PFSK-1 (cell line): ENCODE measurements around the gene UBAC2.

ENCODE experiments used
- FOXP2 ChIP-seq: optimal IDR thresholded peaks from 2 replicates; pipeline ENCODE3; 2011; ENCODE audit warnings: borderline replicate concordance, control low read depth, inconsistent platforms; ENCODE audit not compliant: insufficient read depth; ENCODE audit errors: extremely low read length, extremely low read depth
- POLR2AphosphoS5 ChIP-seq: IDR thresholded peaks from 2 replicates; pipeline ENCODE4 v1.6.1; 2012; ENCODE audit warnings: low read depth, mild to moderate bottlenecking, control low read depth, low read length, moderate library complexity
- SIN3A ChIP-seq: IDR thresholded peaks from 2 replicates; pipeline ENCODE4 v1.6.1; 2012; ENCODE audit warnings: mild to moderate bottlenecking, low read length, moderate library complexity, borderline replicate concordance; ENCODE audit not compliant: insufficient read depth
- TAF1 ChIP-seq: IDR thresholded peaks from 2 replicates; pipeline ENCODE4 v1.6.1; 2012; ENCODE audit warnings: low read length, control low read depth, borderline replicate concordance; ENCODE audit not compliant: insufficient read depth
- TF ChIP-seq, protein P1 (sequence below), 2 experiments: IDR thresholded peaks; 2 replicates each; pipeline versions ENCODE4 v1.6.1 to v1.8.0; 2011 to 2012; ENCODE audit warnings: low read depth in 2 of 2, low read length in 2 of 2, control low read depth in 1 of 2, inconsistent platforms in 1 of 2, mild to moderate bottlenecking in 1 of 2, moderate library complexity in 1 of 2; ENCODE audit not compliant: insufficient read depth in 1 of 2

UBAC2 gene

GRCh38 chr13:99342723-99343315 is 142.2 kb downstream of the UBAC2 start:
- no peak for TF ChIP-seq POLR2AphosphoS5
- TF ChIP-seq TAF1 = no peak
- TF ChIP-seq, protein P1, sequence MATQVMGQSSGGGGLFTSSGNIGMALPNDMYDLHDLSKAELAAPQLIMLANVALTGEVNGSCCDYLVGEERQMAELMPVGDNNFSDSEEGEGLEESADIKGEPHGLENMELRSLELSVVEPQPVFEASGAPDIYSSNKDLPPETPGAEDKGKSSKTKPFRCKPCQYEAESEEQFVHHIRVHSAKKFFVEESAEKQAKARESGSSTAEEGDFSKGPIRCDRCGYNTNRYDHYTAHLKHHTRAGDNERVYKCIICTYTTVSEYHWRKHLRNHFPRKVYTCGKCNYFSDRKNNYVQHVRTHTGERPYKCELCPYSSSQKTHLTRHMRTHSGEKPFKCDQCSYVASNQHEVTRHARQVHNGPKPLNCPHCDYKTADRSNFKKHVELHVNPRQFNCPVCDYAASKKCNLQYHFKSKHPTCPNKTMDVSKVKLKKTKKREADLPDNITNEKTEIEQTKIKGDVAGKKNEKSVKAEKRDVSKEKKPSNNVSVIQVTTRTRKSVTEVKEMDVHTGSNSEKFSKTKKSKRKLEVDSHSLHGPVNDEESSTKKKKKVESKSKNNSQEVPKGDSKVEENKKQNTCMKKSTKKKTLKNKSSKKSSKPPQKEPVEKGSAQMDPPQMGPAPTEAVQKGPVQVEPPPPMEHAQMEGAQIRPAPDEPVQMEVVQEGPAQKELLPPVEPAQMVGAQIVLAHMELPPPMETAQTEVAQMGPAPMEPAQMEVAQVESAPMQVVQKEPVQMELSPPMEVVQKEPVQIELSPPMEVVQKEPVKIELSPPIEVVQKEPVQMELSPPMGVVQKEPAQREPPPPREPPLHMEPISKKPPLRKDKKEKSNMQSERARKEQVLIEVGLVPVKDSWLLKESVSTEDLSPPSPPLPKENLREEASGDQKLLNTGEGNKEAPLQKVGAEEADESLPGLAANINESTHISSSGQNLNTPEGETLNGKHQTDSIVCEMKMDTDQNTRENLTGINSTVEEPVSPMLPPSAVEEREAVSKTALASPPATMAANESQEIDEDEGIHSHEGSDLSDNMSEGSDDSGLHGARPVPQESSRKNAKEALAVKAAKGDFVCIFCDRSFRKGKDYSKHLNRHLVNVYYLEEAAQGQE (IDR thresholded peaks at IDR 0.05; ENCODE audit: insufficient read depth in 1 of 2, low read depth in 2 of 2, low read length in 2 of 2) = no peak
- TF ChIP-seq FOXP2 = no peak
- no peak for TF ChIP-seq SIN3A

- no peak for TF ChIP-seq TAF1
- TF ChIP-seq SIN3A = no peak
- TF ChIP-seq POLR2AphosphoS5 = no peak
- TF ChIP-seq, protein P1 (IDR thresholded peaks at IDR 0.05; ENCODE audit: insufficient read depth in 1 of 2, low read depth in 2 of 2, low read length in 2 of 2) = no peak
- TF ChIP-seq FOXP2 = no peak
Measured at GRCh38 chr13:99344610-99345208, 144.1 kb downstream of the UBAC2 start.

- TF ChIP-seq, protein P1 (IDR thresholded peaks at IDR 0.05; ENCODE audit: insufficient read depth in 1 of 2, low read depth in 2 of 2, low read length in 2 of 2) = no peak
- no peak for TF ChIP-seq FOXP2
- TF ChIP-seq SIN3A = no peak
- TF ChIP-seq POLR2AphosphoS5 = no peak
- TF ChIP-seq TAF1 = no peak
Measured at GRCh38 chr13:99345345-99345744, 144.7 kb downstream of the UBAC2 start.

DNA sequence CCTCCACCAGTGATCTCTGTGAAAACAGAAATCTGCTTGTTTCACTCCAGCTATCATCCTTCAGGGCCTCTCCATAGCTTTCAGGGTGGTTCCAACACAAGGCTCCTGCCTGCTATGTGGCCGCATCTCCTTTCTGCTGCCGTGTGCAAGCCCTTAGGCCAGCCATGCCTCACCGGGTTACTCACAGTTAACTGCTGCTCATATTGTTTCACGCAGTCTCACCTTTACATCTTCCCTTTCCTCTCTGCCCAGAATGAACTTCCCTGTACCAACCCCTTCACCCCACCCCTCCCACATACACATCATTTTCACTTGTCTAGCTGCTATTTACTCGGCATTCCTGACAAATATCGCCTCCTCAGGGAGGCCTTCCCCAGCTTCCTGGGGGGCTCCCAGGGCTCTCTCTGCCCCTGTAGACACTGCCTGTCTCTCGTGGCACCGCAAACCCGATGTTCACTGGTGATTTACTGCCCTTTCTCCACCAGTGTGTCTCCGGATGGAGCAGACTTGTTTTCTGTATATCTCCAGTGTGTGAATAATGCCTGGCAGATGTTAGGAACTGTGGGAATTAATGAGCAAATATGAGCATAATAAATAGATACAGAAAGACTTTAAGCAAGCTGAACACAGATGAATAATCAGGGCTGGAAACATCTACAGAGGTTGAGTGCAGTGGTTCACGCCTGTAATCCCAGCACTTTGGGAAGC is 145.8 kb downstream of the UBAC2 start:
- TF ChIP-seq POLR2AphosphoS5 (no peak), TAF1 (no peak), FOXP2 (no peak), SIN3A (no peak)
- TF ChIP-seq, protein P1 (IDR thresholded peaks at IDR 0.05; ENCODE audit: insufficient read depth in 1 of 2, low read depth in 2 of 2, low read length in 2 of 2) = no peak
